DOHH2 (cell line): ENCODE data around the gene ABCB8.

Source experiments
- EZH2phosphoT487 ChIP-seq: fragments of 200-600 bp; sonication (generic); IDR thresholded peaks from 2 replicates; pipeline ENCODE4 v1.6.1; 2017; ENCODE audit warnings: borderline replicate concordance, mild to moderate bottlenecking, antibody characterized with exemption, low read length, moderate library complexity, mixed read lengths
- TF ChIP-seq, protein P1 (sequence below): fragments of 200-600 bp; sonication (generic); IDR thresholded peaks from one replicate; pipeline ENCODE4 v1.5.1; 2014; ENCODE audit warnings: antibody characterized with exemption, mild to moderate bottlenecking, low read depth, low read length; ENCODE audit not compliant: poor library complexity, severe bottlenecking

DNA sequence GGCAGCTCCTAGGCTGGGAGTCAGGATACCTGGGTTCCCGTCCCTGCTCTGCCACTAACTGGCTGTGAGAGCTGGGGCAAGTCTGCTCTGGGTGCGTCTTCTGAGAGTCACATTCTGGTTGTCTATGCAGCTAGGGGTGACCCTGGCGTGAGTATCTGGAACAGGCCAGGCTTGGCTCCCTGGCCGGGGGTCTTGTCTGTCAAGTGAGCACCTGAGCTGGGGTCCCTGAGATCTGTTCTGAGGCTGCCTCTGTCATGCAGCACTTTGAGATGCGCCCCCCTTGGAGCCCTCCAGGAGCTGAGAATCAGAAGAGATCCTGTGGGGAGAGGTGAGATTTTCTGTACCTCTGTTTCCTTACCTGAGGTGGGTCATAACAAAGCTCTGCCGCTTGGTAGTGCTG is 65.5 kb downstream of the ABCB8 start:
- TF ChIP-seq, protein P1, sequence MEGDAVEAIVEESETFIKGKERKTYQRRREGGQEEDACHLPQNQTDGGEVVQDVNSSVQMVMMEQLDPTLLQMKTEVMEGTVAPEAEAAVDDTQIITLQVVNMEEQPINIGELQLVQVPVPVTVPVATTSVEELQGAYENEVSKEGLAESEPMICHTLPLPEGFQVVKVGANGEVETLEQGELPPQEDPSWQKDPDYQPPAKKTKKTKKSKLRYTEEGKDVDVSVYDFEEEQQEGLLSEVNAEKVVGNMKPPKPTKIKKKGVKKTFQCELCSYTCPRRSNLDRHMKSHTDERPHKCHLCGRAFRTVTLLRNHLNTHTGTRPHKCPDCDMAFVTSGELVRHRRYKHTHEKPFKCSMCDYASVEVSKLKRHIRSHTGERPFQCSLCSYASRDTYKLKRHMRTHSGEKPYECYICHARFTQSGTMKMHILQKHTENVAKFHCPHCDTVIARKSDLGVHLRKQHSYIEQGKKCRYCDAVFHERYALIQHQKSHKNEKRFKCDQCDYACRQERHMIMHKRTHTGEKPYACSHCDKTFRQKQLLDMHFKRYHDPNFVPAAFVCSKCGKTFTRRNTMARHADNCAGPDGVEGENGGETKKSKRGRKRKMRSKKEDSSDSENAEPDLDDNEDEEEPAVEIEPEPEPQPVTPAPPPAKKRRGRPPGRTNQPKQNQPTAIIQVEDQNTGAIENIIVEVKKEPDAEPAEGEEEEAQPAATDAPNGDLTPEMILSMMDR: no peak
- no peak for TF ChIP-seq EZH2phosphoT487
